HuH-7 (cell line): ENCODE measurements around the gene CREBBP.

Source experiments
- DNase-seq: peaks from one replicate; pipeline ENCODE4 v3.0.0; 2011; ENCODE audit warnings: low spot score

The CREBBP gene

DNA sequence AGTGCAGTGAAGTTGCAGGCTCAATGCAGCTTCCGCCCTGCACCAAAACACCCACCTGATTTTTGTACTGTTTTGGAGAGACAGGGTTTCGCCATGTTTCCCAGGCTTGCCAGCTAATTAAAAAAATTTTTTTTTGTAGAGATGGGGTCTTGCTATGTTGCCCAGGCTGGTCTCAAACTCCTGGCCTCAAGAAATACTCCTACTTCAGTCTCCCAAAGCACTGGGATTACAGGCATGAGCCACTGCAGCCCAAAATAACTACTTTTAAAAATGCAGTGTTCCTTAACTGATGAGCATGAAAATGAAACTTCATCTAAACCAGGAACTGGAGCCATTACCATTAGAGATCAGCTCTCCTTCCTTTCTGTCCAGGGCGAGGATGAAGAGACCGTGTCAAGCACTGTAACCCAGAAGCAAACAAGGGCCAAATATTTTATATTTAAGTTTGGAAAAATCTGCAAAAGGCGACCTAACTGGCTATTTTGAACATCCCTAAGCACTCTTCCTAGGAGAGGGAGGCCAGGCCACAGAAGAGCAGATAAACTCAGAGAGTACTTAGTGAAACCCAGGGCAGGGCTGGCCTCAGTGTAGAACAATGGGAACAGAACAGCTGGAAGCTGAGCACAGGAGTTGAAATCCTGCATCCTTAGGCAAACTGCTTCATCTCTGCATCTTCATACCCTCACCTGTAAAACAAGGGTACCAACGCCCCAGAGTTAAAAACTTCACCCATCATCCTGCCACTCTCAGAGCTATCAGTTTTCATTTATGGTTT, 24.0 kb downstream of the CREBBP start:
- DNase-seq = no peak

DNA sequence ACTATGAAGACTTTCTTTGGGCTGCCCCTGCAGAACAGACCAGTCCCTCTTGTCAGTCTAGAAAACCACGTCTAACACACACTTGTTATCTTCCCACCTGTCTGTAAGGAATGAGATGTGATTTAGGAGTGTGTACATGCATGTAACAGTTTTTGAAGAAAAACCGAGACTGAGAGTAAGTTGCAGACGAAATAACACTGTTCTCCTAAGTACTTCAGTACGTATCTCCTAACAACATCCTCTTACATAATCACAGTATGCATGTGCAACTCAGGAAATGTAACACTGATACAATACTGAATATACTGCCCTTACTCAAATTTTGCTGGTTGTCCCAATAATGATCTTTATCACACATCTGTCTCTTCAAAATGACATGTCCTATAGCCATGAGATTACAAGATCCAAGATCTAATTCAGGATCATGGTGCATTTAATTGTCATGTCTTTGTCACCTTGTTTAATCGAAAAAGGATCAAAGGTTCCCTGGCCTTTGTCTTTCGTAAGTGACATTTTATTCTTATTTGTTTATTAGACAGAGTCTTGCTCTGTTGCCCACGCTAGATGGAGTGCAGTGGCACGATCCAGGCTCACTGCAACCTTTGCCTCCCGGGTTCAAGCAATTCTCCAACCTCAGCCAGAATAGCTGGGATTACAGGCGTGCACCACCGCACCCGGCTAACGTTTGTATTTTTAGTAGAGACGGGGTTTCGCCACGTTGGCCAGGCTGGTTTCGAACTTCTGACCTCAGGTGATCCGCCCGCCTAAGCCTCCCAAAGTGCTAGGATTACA, 25.6 kb downstream of the CREBBP start:
- no peak for DNase-seq

DNA sequence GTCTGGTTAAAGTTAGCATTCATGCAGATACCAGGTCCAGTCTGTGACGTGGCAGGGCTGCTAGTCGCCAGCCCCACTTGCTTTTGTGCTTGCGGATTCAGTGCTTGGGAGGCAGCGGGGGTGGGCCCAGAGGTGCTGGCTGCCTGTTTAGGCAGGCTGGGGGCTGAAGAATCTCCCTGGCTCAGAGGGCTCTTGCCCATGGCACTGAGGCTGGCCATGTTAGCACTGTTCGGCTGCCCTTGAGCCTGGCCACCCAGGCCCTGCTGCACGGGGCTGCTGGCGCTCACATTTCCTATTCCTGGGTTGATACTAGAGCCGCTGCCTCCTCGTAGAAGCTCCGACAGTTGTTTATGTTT, 30.0 kb downstream of the CREBBP start:
- no peak for DNase-seq

DNA sequence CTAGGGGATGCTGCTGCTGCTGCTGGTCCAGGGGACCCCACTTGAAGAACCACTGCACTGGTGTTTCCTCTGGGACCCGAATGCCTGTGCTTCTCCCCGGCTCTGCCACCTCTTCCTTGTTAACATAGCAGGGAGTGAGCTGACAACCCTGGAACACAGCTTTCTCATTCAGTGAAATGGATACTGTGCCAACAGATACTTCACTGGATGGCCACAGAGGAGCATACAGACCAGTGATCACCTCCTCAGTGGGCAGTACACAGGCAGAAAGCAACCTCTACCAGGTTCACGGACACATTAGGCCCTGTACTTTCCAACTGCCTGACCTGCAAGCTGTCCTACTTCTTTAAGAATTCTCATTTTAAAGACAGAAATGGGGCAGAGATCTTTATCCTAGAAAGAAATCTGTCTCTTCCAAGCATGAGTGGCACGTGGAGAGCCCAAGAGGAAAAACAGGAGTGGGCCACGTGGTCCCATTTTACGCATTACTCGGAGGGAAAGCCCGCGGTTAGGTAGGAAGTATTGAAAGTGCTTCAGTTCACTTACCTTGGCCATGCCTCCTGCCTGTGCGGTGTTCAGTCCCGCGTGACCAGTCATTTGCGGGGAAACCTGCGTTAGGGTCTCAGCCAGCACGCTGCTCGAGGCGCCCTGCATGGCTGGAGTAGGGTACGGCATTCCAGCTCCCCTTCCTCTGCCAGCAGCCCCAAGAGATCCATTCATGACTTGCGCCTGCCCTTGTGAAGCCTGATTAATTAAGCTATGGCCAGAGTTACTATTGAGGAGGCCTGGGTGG, 30.6 kb downstream of the CREBBP start:
- no peak for DNase-seq

DNA sequence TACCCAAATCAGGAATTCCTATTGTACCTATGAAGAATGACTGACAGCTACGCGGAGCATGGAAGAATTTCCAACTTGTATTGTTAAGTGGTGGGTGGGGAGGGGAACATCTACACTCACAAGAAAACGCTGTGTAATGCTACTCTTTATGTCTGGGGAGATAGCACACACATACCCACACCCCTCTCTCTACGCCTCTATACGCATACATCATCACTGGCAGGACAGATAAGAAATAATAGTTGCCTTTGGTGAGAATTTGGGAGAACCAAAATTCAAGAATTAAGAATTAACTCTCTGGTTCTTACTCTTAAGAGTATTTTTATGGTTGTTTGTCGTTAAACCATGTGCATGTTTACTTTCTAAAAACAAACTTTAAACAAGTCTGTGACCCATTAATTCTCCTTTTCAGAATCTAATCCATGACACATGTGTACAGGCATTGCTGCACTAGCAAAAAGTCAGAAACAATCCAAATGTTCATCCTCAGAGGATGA, 33.9 kb downstream of the CREBBP start:
- DNase-seq = no peak

DNA sequence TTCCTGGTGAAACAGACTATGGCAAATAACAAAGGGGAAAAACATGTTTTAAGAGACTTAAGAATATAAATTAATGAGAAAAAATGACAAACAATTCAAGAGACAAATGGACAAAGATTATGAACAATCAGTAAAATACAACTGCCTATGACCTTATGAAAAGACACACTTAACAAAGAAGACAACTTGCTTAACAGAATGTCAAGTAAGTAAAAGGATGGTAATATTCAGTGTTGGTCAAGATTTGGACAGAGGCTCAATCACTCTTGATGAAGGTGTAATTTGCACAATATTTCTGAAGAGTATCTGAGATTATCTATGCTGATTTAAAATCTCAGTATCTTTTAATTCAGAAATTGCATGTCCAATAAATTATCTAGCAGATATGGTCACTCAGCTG, 34.4 kb downstream of the CREBBP start:
- DNase-seq = no peak

DNA sequence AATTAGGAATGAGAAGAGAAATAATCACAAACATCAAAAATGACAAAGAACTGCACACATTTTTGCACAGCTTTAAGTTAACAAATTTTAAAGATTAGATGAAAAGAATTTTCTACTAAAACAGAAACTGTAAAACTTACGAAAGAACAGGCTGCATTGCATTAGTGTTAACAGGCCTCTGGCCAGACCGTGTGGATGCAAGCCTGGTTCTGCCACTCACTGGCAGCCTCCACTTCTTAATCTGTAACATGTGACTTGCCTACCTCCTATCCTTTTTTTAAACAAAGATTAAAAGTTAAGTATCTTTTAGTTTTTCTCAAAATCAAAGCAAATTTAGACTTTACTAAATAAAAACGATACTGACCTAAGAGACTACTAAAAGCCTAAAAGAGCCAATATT, 37.5 kb downstream of the CREBBP start:
- DNase-seq = no peak

DNA sequence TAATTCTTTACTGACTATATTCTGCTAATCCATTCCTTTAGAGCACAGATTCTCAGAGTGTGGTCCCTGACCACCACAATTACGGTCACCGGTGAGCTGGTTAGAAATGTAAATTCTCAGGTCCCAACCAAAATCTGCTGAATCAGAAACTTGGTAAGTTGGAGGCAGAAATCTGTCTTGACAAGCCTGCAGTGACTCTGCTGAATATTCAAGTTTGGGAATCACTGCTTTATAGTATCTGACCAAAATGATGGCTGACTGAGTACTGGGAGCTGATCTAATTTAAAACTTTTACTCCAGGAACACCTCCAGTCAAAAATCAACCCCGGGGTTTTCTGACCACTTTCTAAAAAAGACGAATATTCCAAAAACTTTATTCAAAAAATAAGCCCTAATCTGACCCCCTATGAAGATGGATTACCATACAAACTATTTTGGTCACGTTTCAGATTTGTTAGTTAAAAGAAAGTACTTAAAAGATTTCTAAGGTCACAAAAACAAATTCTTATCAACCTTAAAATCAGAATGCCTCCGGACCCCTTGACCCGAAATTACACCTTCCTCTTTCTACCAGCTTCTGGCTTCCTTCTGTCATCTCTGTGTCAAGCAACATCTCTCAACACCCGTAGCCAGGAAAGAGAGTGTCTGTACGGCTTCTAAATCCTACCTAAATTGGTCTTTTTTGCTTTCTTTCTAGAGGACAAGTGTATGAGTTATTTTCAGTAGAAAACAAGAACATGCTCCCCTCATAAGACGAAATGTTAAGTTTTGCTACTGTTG, 38.6 kb downstream of the CREBBP start:
- no peak for DNase-seq

DNA sequence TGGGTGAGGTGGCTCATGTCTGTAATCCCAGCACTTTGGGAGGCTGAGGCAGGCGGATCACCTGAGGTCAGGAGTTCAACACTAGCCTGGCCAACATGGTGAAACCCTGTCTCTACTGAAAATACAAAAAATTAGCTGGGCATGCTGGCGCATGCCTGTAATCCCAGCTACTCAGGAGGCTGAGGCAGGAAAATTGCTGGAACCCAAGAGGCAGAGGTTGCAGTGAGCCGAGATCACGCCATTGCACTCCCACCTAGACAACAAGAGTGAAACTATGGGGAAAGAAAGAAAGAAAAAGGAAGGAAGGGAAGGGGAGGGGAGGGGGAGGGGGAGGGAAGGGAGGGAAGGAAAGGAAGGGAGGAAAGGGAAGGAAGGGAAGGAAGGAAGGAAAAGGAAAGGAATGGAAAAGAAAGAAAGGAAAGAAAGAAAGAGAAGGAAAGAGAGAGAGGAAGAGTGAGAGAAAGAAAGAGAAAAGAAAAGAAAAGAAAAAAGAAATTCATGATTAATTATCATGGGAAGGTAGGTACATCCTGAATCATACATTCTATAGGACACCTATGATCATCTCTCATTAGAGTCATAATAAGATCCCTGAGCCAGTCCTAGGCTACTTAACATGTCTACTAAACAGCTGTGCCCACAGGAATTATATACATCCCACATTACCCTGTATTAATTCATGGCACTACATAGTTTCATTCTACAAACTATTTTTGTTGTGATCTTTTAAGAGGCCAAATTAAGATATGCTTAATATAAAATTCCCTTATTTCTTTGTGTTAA, 40.9 kb downstream of the CREBBP start:
- DNase-seq = no peak

DNA sequence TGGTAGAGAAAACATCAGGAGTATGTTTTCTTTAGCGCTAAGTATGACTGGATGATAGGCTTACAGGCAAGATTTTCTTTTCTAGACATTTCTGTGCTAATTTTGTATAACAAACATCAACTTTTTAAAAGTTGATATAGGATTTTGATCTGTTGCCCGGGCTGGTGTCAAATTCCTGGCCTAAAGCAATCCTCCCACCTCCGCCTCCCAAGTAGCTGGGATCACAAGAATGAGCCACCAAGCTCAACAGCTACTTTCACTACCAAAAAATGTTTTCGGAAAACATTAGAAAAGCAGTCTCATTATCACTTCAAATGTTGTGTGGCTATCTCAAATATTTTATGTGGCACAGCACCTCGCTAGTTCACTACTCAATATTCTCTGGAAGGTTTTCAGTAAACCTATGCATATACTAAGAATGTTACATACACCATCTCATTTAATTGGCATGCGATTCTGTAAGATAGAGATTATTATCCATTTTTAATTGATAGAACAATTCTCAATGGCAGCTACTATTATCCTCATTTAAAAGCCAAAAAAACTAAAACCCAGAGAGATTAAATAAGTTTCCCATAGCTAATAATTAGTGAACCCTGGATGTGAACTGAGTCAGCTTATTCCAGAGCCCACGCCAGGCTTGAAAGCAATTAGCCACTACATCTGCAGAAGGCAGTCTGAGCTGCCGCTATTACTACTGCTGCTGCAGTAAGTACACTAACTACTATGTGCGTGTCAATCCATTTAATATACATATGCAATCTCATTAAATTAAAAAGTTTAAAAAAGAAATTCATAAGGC, 41.7 kb downstream of the CREBBP start:
- DNase-seq = no peak

DNA sequence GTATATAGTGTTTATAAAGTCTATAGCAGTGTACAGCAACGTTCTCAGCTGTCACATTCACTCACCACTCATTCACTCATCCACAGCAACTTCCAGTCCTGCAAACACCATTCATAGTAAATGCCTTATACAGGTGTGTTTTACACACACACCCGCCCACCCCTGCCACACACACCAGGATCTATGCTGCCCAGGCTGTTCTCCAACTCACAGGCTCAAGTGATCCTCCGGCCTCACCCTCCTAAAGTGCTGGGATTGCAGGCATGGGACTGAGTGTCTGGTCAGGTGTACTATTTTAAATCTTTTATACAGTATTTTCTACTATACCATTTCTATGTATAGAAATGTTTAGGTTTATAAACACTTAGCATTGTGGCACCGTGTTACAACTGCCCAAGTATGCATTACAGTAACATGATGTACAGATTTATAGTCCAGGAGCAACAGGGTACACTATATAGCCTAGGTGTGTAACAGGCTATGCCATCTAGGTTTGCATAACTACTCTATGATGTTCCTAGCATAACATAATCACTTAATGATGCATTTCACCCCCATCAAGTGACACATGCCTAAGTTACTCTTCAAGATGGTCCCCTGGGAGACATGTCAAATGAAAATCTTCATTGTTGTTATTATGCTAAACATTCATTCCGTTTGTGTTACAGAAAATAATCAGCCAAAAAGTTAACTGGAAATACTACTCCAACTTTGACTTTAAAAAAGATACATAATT, 42.5 kb downstream of the CREBBP start:
- DNase-seq = no peak

DNA sequence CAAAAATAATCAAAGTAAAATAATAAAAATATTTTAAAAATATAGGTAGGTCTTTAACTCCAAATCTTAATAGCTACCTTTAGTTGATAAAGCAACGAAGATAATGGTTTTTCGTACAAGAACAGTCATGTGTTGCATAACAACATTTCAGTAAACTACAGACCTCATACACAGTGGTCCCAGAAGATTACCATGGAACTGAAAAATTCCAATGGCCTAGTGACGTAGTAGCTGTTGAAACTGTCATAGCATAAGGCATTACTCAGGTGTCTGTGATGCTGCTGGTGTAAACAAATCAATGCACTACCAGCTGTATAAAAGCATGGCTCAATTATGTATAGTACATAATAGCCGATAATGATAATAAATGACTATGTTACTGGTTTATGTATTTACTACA, 43.9 kb downstream of the CREBBP start:
- DNase-seq = no peak

DNA sequence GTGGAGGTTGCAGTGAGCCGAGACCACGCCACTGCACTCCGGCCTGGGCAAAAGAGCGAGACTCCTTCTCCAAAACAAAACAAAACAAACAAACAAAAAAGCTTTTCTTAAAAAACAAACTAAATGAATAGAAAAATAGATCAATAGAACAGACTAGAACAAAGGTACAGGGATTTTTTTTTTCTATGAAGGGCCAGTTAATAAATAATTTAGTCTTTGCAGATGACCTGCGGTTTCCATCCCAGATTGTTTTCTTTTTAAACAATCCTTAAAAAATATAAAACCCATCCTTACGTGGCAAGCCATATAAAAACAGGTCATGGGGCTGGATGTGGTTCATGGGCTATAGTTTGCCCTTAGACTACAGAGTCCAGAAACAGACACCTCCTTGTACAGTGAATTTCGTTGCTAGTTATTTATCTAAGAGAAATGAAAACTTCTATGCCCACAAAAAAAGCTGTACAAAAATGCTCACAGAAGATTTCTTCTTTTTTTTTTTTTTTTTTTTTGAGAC, 45.4 kb downstream of the CREBBP start:
- no peak for DNase-seq

DNA sequence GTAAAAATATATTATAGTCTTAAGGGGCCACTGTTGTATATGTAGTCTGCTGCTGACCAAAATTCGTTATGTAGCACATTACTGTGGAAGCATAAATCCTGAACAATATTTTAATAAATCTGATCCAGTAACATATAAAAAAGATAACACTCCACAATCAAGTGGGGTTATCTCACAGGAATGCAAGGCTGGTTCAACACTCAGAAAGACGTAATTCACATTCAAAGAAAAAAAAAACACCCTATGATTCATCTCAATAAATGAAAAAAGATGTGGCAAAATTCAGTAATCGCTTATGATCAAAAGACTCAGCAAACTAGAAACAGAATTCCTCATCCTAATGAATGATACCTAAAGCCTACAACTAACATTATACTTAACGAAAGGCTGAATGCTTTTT, 47.8 kb downstream of the CREBBP start:
- no peak for DNase-seq

DNA sequence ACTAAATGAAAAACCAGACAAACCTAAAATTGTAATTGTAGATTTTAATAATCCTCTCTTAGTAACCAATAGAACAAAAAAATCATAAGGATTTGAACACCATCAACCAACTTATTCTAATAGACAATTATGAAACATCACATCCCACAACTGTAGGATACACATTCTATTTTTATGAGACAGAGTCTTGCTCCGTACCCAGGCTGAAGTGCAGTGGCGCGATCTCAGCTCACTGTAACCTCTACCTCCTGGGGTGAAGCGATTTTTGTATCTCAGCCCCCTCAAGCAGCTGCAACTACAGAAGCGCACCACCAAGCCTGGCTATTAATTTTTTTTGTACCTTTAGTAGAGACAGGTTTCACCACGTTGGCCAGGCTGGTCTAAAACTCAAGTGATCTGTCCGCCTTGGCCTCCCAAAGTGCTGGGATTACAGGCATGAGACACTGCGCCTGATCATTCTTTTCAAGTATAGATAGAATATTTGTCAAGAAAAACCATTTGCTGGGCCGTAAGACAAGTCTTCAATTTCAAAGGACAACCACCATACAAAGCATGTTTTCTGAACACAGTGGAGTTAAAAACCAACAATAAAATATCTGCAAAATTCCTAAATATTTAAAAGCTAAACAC, 49.8 kb downstream of the CREBBP start:
- no peak for DNase-seq

DNA sequence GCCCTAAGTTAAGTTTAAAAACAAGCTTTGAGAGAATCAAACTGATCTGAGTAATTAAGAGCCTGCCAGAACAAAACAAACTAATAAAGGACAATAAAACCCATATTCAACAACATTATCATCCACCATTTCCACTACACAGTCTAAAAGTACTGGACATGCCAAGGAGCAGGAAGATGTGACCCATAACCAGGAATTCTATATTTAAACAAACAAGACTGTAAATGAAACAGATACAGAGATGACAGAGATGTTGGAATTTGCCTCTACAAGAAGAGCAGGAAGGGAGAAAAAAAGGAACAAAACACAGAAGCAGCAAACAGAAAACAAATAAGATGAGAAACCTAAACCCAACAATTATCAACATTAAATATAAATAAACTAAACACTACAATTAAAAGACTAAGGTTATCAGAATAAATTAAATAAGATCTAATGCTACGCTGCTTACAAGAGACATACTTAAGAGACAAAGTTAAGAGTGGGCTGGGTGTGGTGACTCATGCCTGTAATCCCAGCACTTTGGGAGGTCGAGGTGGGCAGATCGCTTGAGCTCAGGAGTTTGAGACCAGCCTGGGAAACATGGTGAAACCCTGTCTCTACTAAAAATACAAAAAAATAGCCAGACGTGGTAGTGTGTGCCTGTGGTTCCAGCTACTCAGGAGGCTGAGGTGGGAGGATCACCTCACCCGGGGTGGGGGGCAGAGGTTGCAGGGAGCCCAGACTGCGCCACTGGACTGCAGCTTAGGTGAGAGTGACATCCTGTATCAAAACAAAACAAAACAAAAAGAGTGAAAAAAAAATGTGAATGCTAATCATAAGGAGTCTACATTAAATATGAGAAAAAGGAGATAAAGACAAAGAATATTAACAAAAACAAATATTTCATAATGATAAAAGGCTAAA, 50.6 kb downstream of the CREBBP start:
- DNase-seq = no peak

DNA sequence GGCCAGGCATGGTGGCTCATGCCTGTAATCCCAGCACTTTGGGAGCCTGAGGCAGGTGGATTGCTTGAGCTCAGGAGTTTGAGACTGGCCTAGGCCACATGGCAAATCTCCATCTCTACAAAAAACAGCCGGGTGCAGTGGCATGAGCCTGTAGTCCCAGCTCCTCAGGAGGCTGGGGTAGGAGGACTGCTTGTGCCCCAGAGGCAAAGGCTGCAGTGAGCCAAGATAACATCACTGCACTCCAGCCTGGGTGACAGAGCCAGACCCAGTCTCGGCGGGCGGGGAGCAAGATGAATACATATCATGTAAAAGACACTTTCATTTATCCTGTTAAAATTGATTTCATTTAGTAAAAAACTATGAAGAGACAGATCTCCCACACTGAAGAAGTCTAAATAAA, 54.6 kb downstream of the CREBBP start:
- DNase-seq = no peak

DNA sequence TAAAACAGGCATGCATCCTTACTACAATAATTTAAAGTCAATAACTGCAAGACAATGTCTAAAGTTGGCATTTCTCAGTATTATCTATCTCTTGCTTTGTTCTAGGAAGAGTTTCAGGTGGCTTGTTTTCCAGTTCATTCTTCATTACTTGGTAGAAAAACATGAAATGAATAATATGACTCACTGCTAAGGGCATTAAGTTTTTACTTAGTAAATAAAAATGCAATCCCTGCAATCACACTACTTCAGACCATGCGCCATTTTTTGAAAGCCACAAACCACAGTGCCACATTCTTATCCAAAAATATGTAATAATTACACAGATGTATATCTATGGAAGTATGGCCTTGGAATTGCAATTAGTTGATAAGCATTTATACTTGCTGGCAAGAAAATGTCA, 55.4 kb downstream of the CREBBP start:
- no peak for DNase-seq
